ENCODE data around the gene C10orf62.
"Not testable (repeated sequence)": the region's sequence is repeated elsewhere in the genome, so short reads cannot be mapped to it uniquely, and the experiment has no call there.

C10orf62 gene

DNA sequence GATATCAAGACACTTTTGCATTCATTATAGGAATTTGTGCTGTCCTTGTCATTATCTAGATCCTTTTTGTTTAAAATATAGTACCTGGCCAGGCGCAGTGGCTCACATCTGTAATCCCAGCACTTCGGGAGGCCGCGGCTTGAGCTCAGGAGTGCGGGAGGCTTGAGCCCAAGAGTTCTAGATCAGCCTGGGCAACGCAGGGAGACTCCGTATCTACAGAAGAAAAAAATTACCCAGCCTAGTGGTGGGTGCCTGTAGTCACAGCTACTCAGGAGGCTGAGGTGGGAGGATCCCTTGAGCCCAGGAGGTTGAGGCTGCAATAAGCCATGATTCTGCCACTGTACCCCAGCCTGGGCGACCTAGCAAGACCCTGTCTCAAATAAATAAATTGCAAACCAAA, 44.4 kb downstream of the C10orf62 start:
- Histone ChIP-seq H3K4me1 (ENCODE audit: insufficient read depth, low read length) (no peaks in the 10 kb centered on the region), H3K27ac (ENCODE audit: low read depth, low read length) (no peak overlapping the region), H3K27me3 (ENCODE audit: insufficient read depth, low read length) (no peaks in the 10 kb centered on the region), H3K4me3 (ENCODE audit: low read length) (peak overlapping the region; percentile 94), H3K36me3 (ENCODE audit: insufficient read depth, low read length) (no peaks in the 10 kb centered on the region), H3K9me3 (ENCODE audit: insufficient read depth, low read depth, low read length) (no peaks in the 10 kb centered on the region), H3K9ac (ENCODE audit: low read depth, low read length) (peak overlapping the region; percentile 73; the same call in 1 of the 2 replicates)
- WGBS: 94% methylated on average over 8 of the region's 8 CpGs

DNA sequence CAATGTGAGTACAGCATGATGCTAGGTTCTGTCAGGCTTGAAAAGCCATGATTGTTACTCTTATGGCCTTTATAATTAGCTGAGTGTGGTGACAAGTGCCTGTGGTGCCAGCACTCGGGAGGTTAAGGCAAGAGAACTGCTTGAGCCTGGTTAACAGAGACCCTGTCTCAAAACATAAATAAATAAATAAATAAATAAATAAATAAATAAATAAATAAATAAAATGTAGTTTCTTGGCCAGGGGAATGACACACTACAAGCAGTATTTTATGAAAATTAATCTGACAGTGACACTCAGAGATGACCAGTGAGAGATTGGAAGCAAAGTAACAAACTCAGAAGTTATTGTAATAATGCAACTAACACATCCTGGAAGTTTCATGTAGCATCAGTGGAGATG, 46.1 kb downstream of the C10orf62 start:
- peaks cover 2% of the 10 kb centered on the region; the same call in 1 of the 2 replicates for H3K4me1 ChIP-seq (ENCODE audit: insufficient read depth, low read length)
- no CpG with 5 or more reads among the region's 1 CpG for WGBS
- H3K27ac ChIP-seq (ENCODE audit: low read depth, low read length): no peak overlapping the region
- no peaks in the 10 kb centered on the region for H3K36me3 ChIP-seq (ENCODE audit: insufficient read depth, low read length)
- H3K9ac ChIP-seq (ENCODE audit: low read depth, low read length): no peak overlapping the region
- H3K27me3 ChIP-seq (ENCODE audit: insufficient read depth, low read length): no peaks in the 10 kb centered on the region
- H3K4me3 ChIP-seq (ENCODE audit: low read length): no peak overlapping the region
- H3K9me3 ChIP-seq (ENCODE audit: insufficient read depth, low read depth, low read length): no peaks in the 10 kb centered on the region

DNA sequence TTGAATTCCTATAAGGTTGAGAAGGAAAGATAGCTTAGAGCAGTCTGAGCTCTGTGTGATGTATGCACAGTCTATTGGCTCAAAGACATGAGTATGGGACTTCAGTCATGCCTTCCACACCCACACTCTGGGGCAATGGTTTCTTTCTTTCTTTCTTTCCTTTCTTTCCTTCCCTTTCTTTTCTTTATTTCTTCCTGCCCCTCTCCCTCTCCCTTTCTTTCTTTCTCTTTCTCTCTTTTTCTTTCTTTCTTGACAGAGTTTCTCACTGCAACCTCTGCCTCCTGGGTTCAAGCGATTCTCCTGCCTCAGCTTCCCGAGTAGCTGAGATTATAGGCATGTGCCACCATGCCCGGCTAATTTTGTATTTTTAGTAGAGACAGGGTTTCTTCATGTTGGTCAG, 49.6 kb downstream of the C10orf62 start:
- H3K36me3 ChIP-seq (ENCODE audit: insufficient read depth, low read length); H3K4me3 ChIP-seq (ENCODE audit: low read length); H3K9ac ChIP-seq (ENCODE audit: low read depth, low read length); H3K4me1 ChIP-seq (ENCODE audit: insufficient read depth, low read length); H3K27me3 ChIP-seq (ENCODE audit: insufficient read depth, low read length); H3K9me3 ChIP-seq (ENCODE audit: insufficient read depth, low read depth, low read length); H3K27ac ChIP-seq (ENCODE audit: low read depth, low read length): not testable (repeated sequence)
- 87% methylated on average over 3 of the region's 3 CpGs for WGBS

- H3K27me3 ChIP-seq (ENCODE audit: insufficient read depth, low read length): no peaks in the 10 kb centered on the region
- H3K27ac ChIP-seq (ENCODE audit: low read depth, low read length): peak within 1 kb of the TSS; percentile 69; the same call in 1 of the 2 replicates
- H3K9ac ChIP-seq (ENCODE audit: low read depth, low read length): peak within 1 kb of the TSS; percentile 69
- H3K9me3 ChIP-seq (ENCODE audit: insufficient read depth, low read depth, low read length): no peaks in the 10 kb centered on the region
- H3K36me3 ChIP-seq (ENCODE audit: insufficient read depth, low read length): peaks cover 19% of the 10 kb centered on the region
- WGBS: 1% methylated on average over 54 of the region's 54 CpGs
- H3K4me3 ChIP-seq (ENCODE audit: low read length): peak within 1 kb of the TSS; percentile 74
- peaks cover 9% of the 10 kb centered on the region for H3K4me1 ChIP-seq (ENCODE audit: insufficient read depth, low read length)
Observed at GRCh38 chr10:97640174-97640867, 50.8 kb downstream of the C10orf62 start, which contains the start of gene PI4K2A. TSS of gene PI4K2A (plus strand) at chr10:97640671. CDS start at chr10:97640743, 72 bp downstream.

Data from HUES64 (cell line).